Eye (tissue), 1 donor: ENCODE data around the gene NPHP4.

Experiments used
- DNase-seq: peaks from one replicate; pipeline ENCODE4 v3.0.0-alpha.2; 2015

NPHP4 gene

GRCh38 chr1:5989286-5989605 lies 3.0 kb downstream of the NPHP4 start:
- DNase-seq = no peak

DNA sequence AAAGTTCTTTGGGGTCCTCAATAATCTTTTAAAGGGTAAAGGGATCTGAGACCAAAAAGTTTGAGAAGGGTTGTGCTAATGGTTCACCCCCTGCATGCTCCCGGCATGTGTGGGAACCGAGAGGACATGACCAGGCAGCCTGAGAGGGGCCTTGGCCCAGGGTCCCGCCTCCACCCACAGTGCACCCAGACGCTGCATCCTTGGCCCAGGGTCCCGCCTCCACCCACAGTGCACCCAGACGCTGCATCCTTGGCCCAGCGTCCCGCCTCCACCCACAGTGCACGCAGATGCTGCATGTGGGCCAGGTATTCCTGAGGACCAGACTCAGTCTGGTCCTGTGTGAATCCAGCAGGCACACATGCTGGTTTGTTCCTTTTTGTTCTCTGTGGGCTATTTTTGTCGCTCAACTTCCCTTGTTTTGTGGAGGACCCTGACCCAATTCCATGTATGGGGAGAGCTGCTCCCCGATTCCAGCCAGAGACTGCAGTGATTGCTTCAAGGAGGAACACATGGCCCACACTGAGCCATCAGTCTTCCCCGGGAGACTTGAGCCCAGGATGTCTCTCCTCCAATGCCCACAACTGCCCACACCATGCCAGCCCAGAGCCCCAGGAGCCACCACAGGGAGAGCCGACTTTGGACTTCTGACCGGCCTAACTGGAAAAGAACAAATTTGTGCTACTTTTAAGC lies 3.5 kb downstream of the NPHP4 start:
- no peak for DNase-seq

DNA sequence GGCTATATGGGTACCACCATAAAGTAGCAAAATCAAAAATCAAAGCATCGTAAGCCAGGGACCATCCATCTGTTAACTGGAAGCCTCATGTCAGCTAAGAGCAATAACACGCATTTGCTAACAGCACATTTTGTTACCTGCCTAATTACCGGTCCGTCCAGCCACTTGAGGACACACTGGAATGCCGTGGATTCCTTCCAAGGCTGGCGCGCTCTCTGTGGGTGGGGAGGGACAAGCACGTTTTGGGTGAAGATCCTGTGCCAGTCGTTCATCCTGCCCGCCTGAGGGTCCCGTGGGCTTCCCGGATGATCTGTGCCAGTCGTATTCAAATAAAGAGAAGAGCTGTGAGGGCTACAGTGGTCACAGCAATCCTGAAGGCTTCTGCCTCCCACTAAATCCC lies 6.2 kb downstream of the NPHP4 start:
- no peak for DNase-seq

- DNase-seq = no peak
Measured at GRCh38 chr1:5985250-5985649, 7.0 kb downstream of the NPHP4 start.

DNA sequence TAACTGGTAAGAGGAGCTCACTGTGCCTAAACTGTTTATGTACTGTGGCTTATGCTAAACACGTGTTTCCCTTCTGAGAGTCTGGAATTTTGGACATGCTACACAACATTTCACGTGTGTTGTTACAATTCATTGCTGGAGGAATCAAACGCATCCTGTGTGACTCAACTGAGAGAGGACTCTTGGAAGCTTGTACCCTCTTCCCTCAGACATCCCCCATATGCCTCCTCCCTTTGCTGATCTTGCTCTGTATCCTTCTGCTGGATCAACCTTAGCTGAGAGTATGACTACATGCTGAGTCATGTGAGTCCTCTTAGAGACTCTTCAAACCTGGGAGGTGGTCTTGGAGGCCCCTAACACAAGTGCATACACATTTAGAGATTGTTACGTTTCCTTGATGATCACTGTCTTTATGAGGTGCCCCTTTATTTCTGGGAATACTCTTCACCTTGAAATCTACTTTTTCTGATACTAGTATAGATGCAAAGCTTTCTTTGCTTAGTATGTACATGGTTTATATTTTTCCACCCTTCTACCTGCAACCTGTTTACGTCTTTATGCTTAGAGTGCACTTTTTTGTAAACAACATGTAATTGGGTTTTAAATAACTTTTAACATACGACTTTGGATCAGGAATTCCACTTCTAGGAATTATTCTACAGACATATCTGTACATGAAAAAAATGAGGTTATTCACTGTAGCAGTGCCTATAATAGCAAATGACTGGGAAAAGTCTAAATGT lies 8.7 kb downstream of the NPHP4 start:
- DNase-seq = no peak

- no peak for DNase-seq
Measured at GRCh38 chr1:5982868-5983267, 9.4 kb downstream of the NPHP4 start.

DNA sequence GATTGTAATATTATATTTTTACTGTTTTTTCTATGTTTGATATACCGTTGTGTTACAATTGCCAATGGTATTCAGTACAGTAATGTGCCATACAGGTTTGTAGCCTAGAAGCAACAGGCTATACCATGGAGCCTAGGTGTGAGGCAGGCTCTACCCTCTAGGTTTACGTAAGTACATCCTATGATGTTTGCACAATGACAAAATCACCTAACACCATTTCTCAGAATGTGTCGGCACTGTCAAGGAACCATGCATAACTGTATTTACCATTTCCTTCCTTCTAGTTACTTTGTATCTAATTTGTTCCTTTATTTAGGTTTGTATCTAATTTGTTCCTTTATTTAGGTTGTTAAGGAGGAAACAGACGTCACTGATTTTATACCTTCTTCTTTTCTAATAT lies 9.9 kb downstream of the NPHP4 start:
- no peak for DNase-seq

- DNase-seq = no peak
Measured at GRCh38 chr1:5981009-5981380, 11.2 kb downstream of the NPHP4 start.

GRCh38 chr1:5980314-5981008 lies 11.8 kb downstream of the NPHP4 start:
- DNase-seq = peak; percentile 76

GRCh38 chr1:5979536-5980313 lies 12.5 kb downstream of the NPHP4 start:
- no peak for DNase-seq

- DNase-seq = no peak
Measured at GRCh38 chr1:5978452-5978851, 13.8 kb downstream of the NPHP4 start.

- no peak for DNase-seq
Measured at GRCh38 chr1:5977494-5978444, 14.5 kb downstream of the NPHP4 start.

GRCh38 chr1:5976726-5977493 lies 15.3 kb downstream of the NPHP4 start:
- DNase-seq = no peak

- no peak for DNase-seq
Measured at GRCh38 chr1:5976231-5976630, 16.0 kb downstream of the NPHP4 start.

DNA sequence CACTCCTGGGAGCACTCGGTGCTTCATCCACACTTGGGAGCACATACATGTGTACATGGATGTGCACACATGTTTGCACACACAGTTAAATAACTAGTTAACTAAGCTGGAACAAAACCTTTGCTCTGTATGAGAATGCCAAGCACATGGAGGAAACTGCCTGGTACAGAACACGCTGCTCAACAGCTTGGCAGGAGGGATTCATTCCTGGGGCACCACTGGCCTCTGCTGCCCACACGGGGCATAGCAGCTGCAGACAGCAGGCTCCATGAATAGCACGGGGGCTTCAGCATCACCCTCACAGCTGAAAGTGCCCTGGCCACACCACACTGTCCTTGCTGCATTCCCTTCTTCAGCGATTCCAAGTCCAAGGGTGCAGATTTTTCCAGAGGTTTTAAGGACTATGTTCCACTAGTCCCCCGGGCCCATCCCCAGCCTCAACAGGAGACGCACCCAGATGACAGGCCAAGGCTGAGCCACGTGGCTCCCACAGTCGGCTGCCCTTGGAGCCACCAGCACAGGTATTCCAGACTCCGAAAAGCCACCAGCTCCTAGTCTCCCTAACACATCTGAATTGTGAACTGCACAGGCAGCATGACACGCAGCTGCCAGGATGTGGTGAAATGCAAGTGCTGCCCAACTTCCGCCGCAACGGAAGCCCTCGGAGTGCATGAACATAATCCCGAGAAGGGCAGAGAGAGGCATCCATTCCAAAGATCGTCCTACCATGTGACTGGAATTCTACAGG lies 16.9 kb downstream of the NPHP4 start:
- DNase-seq = peak; percentile 79

DNA sequence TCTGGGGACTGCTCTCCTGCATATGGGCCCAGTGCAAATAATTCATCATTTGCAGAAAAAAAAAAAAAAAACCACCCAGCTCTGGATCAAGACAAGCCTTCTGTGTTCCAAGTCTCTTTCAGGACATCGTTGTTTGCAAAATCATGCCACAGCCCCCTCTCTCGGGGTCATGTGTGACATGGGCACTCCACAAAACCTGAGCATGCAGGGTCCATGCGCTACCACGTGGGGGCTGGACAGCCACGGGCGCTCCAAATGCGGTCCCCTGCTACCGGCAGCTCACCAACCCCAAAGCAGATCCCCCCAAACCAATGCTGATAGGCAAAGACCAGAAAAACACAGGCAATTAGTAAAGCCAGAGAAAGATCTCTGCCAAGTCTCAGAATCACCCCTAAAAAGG lies 17.6 kb downstream of the NPHP4 start:
- DNase-seq = no peak

- peak; percentile 74 for DNase-seq
Measured at GRCh38 chr1:5973771-5974170, 18.5 kb downstream of the NPHP4 start.

- no peak for DNase-seq
Measured at GRCh38 chr1:5972198-5972520, 20.1 kb downstream of the NPHP4 start.

DNA sequence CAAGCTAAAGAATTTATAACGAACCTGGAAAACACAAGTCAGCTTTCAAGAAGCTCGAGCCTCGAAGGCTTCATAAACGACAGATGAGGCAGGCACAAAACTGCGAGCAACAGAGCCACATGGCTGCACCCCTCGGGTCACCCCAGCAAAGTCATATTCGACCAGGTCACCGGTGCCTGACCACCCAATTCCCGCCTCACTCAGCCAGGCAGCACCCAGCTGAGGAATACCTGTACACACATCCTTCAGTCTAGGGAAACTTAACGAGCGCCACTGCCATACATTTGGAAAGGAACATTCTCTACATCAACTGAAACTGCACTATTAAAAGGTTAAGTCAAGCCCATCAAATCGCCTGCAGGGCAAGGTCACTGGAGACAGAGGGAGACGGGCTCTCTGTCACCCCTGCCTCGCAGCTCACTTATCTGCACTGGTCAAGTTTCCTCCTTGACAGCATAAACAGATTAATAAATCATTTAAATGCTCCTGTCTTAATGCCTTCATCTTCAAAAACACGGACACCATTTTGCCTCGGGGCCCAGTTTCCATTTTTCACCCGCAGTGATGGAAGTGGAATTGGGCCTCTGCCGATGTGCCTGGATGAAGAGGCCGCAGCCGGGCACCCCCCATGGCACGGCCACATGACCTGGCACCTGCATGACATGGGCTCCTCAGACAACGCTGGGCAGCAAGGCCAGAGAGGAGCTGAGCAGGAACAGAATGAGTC lies 20.6 kb downstream of the NPHP4 start:
- DNase-seq = peak; percentile 24

DNA sequence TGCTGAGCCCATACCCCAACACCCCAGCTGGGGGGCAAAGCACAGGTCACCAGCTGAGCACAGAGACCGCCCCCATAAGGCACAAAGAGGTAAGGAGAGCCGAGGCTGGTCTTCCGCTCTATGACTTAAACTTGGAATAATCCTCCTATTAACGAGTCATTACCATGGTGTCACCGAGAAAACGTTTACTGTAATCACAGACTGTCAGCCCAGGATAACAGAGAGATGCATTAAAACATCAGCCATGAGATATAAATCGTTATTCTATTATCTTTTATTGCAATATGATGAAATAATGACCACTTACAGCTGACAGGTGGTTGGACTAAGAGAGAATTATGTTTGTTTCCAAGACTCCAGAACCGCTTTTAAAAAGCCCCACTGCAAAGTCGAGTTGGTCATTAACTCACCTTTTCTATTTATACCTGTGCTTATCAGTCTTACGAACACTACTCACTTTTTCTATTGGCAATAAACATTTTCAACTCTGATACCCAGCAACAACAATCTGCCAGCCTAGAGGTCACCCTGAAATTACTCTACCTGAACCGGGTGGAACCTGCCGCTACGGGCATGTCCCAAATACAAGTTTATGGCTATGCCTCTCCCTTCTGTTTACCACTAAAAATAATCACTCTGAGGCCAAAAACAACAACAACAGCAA lies 21.5 kb downstream of the NPHP4 start:
- DNase-seq = no peak
